ENCODE data around the gene LACTB. TPM values are rescaled to one million over a fixed set of nuclear protein-coding genes. Genes with fewer than 3 reads are reported as not detected.

LACTB gene
- total RNA-seq, 2 donors from 2014 or later, result 21.6 to 23.2 TPM

DNA sequence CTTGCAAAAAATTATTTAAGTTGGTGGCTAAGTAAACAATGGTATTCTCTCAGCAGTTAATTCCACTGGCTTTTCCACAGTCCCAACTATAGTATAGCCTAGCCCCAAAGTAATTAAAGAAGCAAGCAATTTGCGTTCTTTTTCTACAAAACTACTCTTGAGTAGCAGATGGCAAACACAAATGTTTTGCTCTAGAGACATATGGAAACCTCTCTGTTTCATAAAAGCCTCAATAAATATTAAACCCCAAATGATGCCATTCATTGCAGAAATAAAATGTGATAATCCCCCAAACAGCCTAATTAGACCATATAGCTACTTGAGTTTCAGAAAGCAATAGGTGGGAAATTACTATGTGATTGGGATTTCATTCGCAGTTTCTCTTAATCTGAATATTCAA is 59.1 kb downstream of the LACTB start:
- no peaks in the 10 kb centered on the region for H3K36me3 Mint-ChIP-seq
- no peak overlapping the region for H3K27ac Mint-ChIP-seq
- no peak for DNase-seq (ENCODE audit: low spot score in 2 of 2)
- H3K9me3 Mint-ChIP-seq, result no peaks in the 10 kb centered on the region
- no peak for ATAC-seq

GRCh38 chr15:63181648-63182047 is 60.0 kb downstream of the LACTB start:
- H3K36me3 Mint-ChIP-seq, result no peaks in the 10 kb centered on the region
- H3K9me3 Mint-ChIP-seq, result no peaks in the 10 kb centered on the region
- ATAC-seq, result no peak
- H3K27ac Mint-ChIP-seq, result no peak overlapping the region
- DNase-seq (ENCODE audit: low spot score in 2 of 2), result no peak

GRCh38 chr15:63185206-63185605 is 63.5 kb downstream of the LACTB start:
- DNase-seq (ENCODE audit: low spot score in 2 of 2) (no peak), ATAC-seq (no peak)
- Mint-ChIP-seq H3K27ac (no peak overlapping the region), H3K9me3 (no peaks in the 10 kb centered on the region), H3K36me3 (peaks cover 4% of the 10 kb centered on the region in 2 donors)

GRCh38 chr15:63186065-63186464 is 64.4 kb downstream of the LACTB start:
- no peak for ATAC-seq

DNA sequence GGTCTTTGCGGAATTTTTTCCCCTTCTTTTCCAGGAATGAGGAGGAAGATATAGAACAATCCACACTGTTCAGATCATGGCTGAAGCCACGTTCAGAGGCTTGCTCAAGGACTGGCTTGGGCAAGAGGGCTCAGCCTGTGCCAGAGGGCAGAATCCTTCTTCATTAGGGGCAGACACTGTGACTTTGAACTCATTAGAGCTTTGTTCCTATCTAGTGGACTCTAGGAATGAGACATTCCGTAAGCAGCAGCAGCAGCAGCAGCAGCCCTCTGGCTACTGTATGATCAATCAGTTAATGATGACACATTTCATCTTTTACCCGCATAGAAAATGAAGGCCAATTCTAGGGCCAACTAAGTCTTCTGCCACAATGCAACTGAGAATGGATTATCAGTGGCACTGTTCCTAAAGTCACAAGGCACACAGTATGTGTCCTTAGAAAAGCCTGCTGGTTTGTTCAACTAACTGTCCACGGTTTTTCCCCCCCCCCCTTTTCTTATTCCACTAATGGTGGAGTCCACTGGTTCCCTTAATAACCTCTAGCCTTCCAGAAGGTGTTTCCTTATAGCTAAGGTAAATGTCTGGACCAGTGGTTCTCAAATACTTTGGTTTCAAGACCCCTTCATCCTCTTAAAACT is 66.0 kb downstream of the LACTB start:
- peaks cover 12 to 16% of the 10 kb centered on the region in 2 donors for H3K36me3 Mint-ChIP-seq
- ATAC-seq (no peak), DNase-seq (ENCODE audit: low spot score in 2 of 2) (no peak)
- H3K27ac Mint-ChIP-seq, result peak overlapping the region; percentile 97 to 98
- no peaks in the 10 kb centered on the region for H3K9me3 Mint-ChIP-seq

More at GRCh38 chr15:63186065-63186464, 64.4 kb downstream of the LACTB start:
- DNase-seq (ENCODE audit: low spot score in 2 of 2), result no peak
- no peaks in the 10 kb centered on the region for H3K9me3 Mint-ChIP-seq
- H3K27ac Mint-ChIP-seq, result no peak overlapping the region
- H3K36me3 Mint-ChIP-seq, result peaks cover 8 to 12% of the 10 kb centered on the region in 2 donors

DNA sequence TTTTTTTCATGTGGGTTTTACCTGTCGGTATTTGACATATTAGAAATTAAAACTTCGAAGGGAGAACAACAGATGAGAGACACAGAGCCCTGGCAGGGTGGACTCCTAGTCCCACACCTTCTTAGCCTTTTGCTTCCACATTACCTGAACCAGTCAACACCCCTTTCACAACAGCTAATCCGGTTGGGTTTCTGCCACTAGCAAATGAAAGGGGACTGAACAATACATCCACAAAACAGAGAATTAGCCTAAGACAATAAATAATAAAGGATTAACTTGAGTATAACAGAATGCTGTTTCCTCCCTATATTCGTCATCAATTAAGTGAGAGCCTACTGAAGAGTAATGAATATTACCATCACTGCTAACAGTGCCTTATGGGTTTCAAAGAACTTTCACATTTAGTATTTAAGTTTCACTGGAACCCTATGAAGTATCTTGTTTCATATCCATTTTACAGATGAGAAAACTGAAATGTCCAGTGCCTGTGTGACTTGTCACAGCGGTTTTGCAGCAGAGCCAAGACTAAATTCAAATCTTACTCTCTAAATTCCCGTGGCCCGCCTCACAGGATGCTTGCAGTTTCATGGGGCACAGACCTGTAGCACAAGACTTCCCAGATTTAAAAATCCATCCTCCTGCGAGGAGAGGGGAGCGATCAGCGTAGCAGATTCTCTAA is 66.7 kb downstream of the LACTB start:
- Mint-ChIP-seq H3K36me3 (peaks cover 12 to 16% of the 10 kb centered on the region in 2 donors), H3K9me3 (no peaks in the 10 kb centered on the region), H3K27ac (peak overlapping the region; percentile 97 to 98)
- ATAC-seq (peak; percentile 10 to 13), DNase-seq (ENCODE audit: low spot score in 2 of 2) (peak in 1 of 2 donors; percentile 45)

- ATAC-seq, result peak; percentile 79 to 83
- peaks cover 12 to 16% of the 10 kb centered on the region in 2 donors for H3K36me3 Mint-ChIP-seq
These were observed 67.5 kb downstream of the LACTB start, which contains the start of gene RAB8B for GRCh38 chr15:63188926-63189871. TSS of gene RAB8B (plus strand) at chr15:63189606. CDS start at chr15:63189625, 19 bp downstream.

DNA sequence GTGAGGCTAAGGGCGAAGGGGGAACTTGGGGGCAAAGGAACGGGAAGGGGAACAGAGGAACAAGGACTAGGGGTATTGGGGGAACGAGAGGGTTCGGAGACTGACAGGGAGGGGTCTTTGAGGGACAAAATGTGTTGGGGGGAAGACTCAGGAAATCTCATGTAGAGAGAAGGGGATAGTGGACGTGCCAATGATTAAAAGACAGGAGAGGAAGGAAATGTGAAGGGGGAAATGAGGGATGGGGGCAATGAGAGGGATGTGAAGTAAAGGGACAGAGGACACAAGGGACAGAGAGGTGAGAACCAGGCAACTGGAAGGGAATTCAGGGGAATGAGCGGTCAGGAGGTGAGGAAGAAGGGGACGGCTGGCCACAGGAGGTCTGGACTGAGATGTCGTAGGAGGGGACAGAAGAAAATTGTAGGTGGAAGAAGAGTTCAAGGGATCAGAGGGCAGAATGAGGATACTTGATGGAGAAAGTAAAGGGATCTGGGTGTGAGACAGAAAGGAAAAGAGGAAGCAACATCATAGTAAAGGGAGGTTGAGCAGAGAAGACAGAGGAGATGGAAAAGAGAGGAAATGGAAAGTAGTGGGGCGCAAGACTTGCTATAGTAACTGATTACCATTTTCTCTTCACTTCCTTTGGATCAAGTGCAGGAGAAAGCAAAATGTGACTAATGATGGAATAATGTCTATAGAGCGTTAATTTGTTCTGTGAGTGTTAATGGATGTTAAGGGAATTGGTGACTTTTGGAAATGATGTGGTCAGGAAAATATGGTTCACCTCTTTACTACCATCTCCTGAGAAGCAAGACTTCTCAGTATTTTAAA is 68.5 kb downstream of the LACTB start:
- Mint-ChIP-seq H3K27ac (peak overlapping the region; percentile 89 to 97), H3K9me3 (no peaks in the 10 kb centered on the region), H3K36me3 (peaks cover 13 to 16% of the 10 kb centered on the region in 2 donors)
- DNase-seq (ENCODE audit: low spot score in 2 of 2) (no peak), ATAC-seq (no peak)

More at GRCh38 chr15:63188926-63189871, 67.5 kb downstream of the LACTB start, which contains the start of gene RAB8B:
- H3K27ac Mint-ChIP-seq, result peak within 1 kb of the TSS; percentile 97 to 98
- peak; percentile 97 to 98 for DNase-seq (ENCODE audit: low spot score in 2 of 2)
- no peaks in the 10 kb centered on the region for H3K9me3 Mint-ChIP-seq

DNA sequence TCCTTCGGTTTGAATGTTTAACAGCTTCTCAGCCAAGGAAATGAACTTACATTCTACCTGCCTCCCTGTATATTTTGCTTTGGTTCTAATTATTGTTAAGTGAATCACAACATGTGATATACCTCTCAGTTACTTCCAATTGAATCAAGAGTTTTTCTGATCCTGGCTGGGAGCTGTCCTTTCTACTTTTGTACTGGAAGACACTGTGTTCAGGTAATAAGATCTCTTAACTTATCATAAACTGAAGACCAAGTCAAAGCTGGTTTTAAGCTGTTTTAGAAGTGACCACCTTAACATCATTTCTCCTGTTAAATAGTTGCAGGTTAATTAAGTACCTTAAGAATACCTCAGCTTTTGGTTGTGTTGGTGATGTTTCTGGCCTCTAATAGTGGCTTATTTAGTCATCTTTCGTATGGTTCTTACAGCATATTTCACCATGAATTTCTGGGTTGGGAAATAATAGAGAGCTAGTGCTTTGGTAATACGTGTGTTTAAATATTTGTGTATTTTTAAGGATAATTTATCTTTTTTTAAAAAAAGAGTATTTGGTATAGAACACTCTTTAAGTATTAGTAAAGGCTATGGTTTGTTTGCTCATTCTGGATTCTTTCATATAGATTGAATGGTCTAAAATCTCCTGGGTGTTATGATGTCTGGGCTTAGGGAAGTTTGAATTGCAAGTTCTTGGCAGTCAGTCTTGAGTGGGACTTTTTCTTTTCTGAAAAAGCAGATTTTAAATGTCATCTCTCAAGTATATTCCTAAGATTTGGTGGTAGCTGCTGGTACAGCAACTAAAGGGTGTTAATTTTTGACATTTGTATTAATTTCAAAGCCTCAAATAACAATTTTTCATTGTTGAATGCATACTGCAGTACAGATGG is 69.3 kb downstream of the LACTB start:
- Mint-ChIP-seq H3K9me3 (no peaks in the 10 kb centered on the region), H3K36me3 (peaks cover 16 to 19% of the 10 kb centered on the region in 2 donors), H3K27ac (peak overlapping the region; percentile 97 to 99)
- ATAC-seq, result no peak
- no peak for DNase-seq (ENCODE audit: low spot score in 2 of 2)

Other genes with a start within 250 kb of the LACTB start
- gene TPM1, start 79.1 kb upstream of the LACTB start, total RNA-seq, result 1 to 10 TPM; 6.5 to 8.6 TPM
- 100 to 1,000 TPM; 155 to 223 TPM for gene RPS27L, start 35.6 kb downstream of the LACTB start, total RNA-seq
- gene RAB8B, start 67.7 kb downstream of the LACTB start, total RNA-seq, result 100 to 1,000 TPM; 106 to 157 TPM
- gene APH1B, start 155.7 kb downstream of the LACTB start, total RNA-seq, result 10 to 100 TPM in 1 of 2 donors, 1 to 10 TPM in 1; 2.6 to 14.7 TPM

Measured in activated naive CD4-positive, alpha-beta T cell treated with anti-CD3 and anti-CD28 coated beads, Interleukin-2, amount 50 U/mL, for 72 hours (primary cell).